GM18508 (cell line): Measurements from ENCODE around the gene SEMA4D.

Source experiments
- ATAC-seq: cut with Tn5 transposase; IDR thresholded peaks from one replicate; pipeline ENCODE4 v1.9.1; 2021; ENCODE audit warnings: moderate number of reproducible peaks; ENCODE audit not compliant: insufficient read depth, unreplicated experiment

Gene SEMA4D

GRCh38 chr9:89364666-89365531 is 133.0 kb downstream of the SEMA4D start:
- ATAC-seq = no peak

GRCh38 chr9:89363921-89364665 is 133.8 kb downstream of the SEMA4D start:
- no peak for ATAC-seq

- ATAC-seq = no peak
These were observed 134.6 kb downstream of the SEMA4D start for GRCh38 chr9:89363311-89363670.

- no peak for ATAC-seq
These were observed 135.1 kb downstream of the SEMA4D start for GRCh38 chr9:89362647-89363310.

- ATAC-seq = no peak
These were observed 135.9 kb downstream of the SEMA4D start for GRCh38 chr9:89361816-89362646.

- no peak for ATAC-seq
These were observed 136.9 kb downstream of the SEMA4D start for GRCh38 chr9:89361031-89361430.

- no peak for ATAC-seq
These were observed 137.4 kb downstream of the SEMA4D start for GRCh38 chr9:89360465-89360864.

- ATAC-seq = no peak
These were observed 138.1 kb downstream of the SEMA4D start for GRCh38 chr9:89359751-89360261.

- no peak for ATAC-seq
These were observed 138.9 kb downstream of the SEMA4D start for GRCh38 chr9:89358985-89359384.

- no peak for ATAC-seq
These were observed 139.5 kb downstream of the SEMA4D start for GRCh38 chr9:89358376-89358916.

GRCh38 chr9:89357331-89358197 is 140.3 kb downstream of the SEMA4D start:
- ATAC-seq = no peak

- ATAC-seq = no peak
These were observed 141.1 kb downstream of the SEMA4D start for GRCh38 chr9:89356782-89357181.

GRCh38 chr9:89354471-89354870 is 143.4 kb downstream of the SEMA4D start:
- no peak for ATAC-seq

GRCh38 chr9:89353989-89354388 is 143.9 kb downstream of the SEMA4D start:
- no peak for ATAC-seq

- no peak for ATAC-seq
These were observed 144.9 kb downstream of the SEMA4D start for GRCh38 chr9:89352874-89353649.

- no peak for ATAC-seq
These were observed 145.5 kb downstream of the SEMA4D start for GRCh38 chr9:89352451-89352850.

- ATAC-seq = no peak
These were observed 146.2 kb downstream of the SEMA4D start for GRCh38 chr9:89351584-89352300.
